Astrocyte (in vitro differentiated cells and primary cell): ENCODE results near the gene MYL6. TPM values are rescaled to one million over a fixed set of nuclear protein-coding genes. Genes with fewer than 3 reads are reported as not detected.

Experiments used
- DNase-seq: peaks from one replicate; pipeline ENCODE4 v3.0.0-alpha.2; 2010; ENCODE audit warnings: low read depth
- FAIRE-seq: peaks from 2 replicates; lab custom pipeline; 2011; peaks lifted over from hg19 to GRCh38; lab: Jason Lieb, UNC
- H2AFZ ChIP-seq: 2 replicates; pipeline ENCODE4 v1.6.0; 2012; ENCODE audit warnings: low read depth, low read length, inconsistent platforms
- H3K27ac ChIP-seq: 2 replicates; pipeline ENCODE4 v1.5.1; 2011; ENCODE audit warnings: low read depth, low read length, inconsistent platforms
- H3K27me3 ChIP-seq: 2 replicates; pipeline ENCODE4 v1.6.0; 2011; ENCODE audit warnings: low read length, inconsistent platforms; ENCODE audit not compliant: insufficient read depth
- H3K36me3 ChIP-seq: 2 replicates; pipeline ENCODE4 v1.5.1; 2011; ENCODE audit warnings: low read length, inconsistent platforms; ENCODE audit not compliant: insufficient read depth
- H3K4me1 ChIP-seq: 2 replicates; pipeline ENCODE4 v1.5.1; 2011; ENCODE audit warnings: low read length, inconsistent platforms; ENCODE audit not compliant: insufficient read depth
- H3K4me2 ChIP-seq: 2 replicates; pipeline ENCODE4 v1.6.0; 2012; ENCODE audit warnings: low read length, inconsistent platforms
- H3K4me3 ChIP-seq: 2 replicates; pipeline ENCODE4 v1.5.1; 2011; ENCODE audit warnings: low read depth, mild to moderate bottlenecking, low read length, inconsistent platforms; ENCODE audit not compliant: insufficient read depth
- H3K79me2 ChIP-seq: 2 replicates; pipeline ENCODE4 v1.6.0; 2012; ENCODE audit warnings: mild to moderate bottlenecking, low read length, inconsistent platforms; ENCODE audit not compliant: insufficient read depth
- H3K9ac ChIP-seq: 2 replicates; pipeline ENCODE4 v1.6.0; 2012; ENCODE audit warnings: mild to moderate bottlenecking, low read length, inconsistent platforms
- H3K9me3 ChIP-seq: 2 replicates; pipeline ENCODE4 v1.5.1; 2012; ENCODE audit warnings: low read depth, mild to moderate bottlenecking, low read length, inconsistent platforms; ENCODE audit not compliant: insufficient read depth
- H4K20me1 ChIP-seq: 2 replicates; pipeline ENCODE4 v1.6.0; 2012; ENCODE audit warnings: low read length, inconsistent platforms; ENCODE audit not compliant: insufficient read depth
- H3K27ac Mint-ChIP-seq: one replicate; pipeline ENCODE4 v1.8.0; 2021; ENCODE audit warnings: mild to moderate bottlenecking, mixed read lengths; ENCODE audit not compliant: unreplicated experiment
- H3K27me3 Mint-ChIP-seq: one replicate; pipeline ENCODE4 v1.8.0; 2021; ENCODE audit warnings: low read depth, mixed read lengths; ENCODE audit not compliant: unreplicated experiment
- H3K36me3 Mint-ChIP-seq: one replicate; pipeline ENCODE4 v1.8.0; 2021; ENCODE audit warnings: low read depth, mixed read lengths; ENCODE audit not compliant: unreplicated experiment
- H3K4me1 Mint-ChIP-seq: one replicate; pipeline ENCODE4 v1.8.0; 2021; ENCODE audit warnings: low read depth, mixed read lengths; ENCODE audit not compliant: unreplicated experiment
- H3K4me3 Mint-ChIP-seq: one replicate; pipeline ENCODE4 v1.8.0; 2021; ENCODE audit warnings: mild to moderate bottlenecking, moderate library complexity, mixed read lengths; ENCODE audit not compliant: unreplicated experiment
- H3K9me3 Mint-ChIP-seq: one replicate; pipeline ENCODE4 v1.8.0; 2021; ENCODE audit warnings: mild to moderate bottlenecking, mixed read lengths; ENCODE audit not compliant: unreplicated experiment
- EZH2 ChIP-seq: IDR thresholded peaks from 2 replicates; pipeline ENCODE4 v1.6.1; 2012; ENCODE audit warnings: mild to moderate bottlenecking, low read length, inconsistent platforms; ENCODE audit not compliant: insufficient read depth
- total RNA-seq: library from RNA; stranded (reverse); gene quantifications from 2 replicates; pipeline ENCODE4 v1.2.1, GENCODE V29; 2021
- TF ChIP-seq, protein P1 (sequence below): IDR thresholded peaks from 2 replicates; pipeline ENCODE4 v1.5.1; 2011; ENCODE audit warnings: low read depth, mild to moderate bottlenecking, inconsistent platforms, low read length, moderate library complexity; ENCODE audit not compliant: insufficient read depth

Gene MYL6
- total RNA-seq, 1 donor from 2014 or later = 2,685 TPM

- H3K4me3 ChIP-seq = no peak overlapping the region
- peaks cover 37% of the 10 kb centered on the region for H3K36me3 ChIP-seq
- H2AFZ ChIP-seq = no peak overlapping the region
- no peaks in the 10 kb centered on the region for H3K4me1 ChIP-seq
- H3K4me2 ChIP-seq = no peak overlapping the region
- FAIRE-seq = no peak
- TF ChIP-seq, protein P1, sequence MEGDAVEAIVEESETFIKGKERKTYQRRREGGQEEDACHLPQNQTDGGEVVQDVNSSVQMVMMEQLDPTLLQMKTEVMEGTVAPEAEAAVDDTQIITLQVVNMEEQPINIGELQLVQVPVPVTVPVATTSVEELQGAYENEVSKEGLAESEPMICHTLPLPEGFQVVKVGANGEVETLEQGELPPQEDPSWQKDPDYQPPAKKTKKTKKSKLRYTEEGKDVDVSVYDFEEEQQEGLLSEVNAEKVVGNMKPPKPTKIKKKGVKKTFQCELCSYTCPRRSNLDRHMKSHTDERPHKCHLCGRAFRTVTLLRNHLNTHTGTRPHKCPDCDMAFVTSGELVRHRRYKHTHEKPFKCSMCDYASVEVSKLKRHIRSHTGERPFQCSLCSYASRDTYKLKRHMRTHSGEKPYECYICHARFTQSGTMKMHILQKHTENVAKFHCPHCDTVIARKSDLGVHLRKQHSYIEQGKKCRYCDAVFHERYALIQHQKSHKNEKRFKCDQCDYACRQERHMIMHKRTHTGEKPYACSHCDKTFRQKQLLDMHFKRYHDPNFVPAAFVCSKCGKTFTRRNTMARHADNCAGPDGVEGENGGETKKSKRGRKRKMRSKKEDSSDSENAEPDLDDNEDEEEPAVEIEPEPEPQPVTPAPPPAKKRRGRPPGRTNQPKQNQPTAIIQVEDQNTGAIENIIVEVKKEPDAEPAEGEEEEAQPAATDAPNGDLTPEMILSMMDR = no peak
- no peak for TF ChIP-seq EZH2
- no peaks in the 10 kb centered on the region for H3K27me3 ChIP-seq
- DNase-seq = no peak
- no peaks in the 10 kb centered on the region for H3K9me3 Mint-ChIP-seq
- H3K9me3 ChIP-seq = no peaks in the 10 kb centered on the region
- peaks cover 21% of the 10 kb centered on the region for H4K20me1 ChIP-seq
- H3K9ac ChIP-seq = no peak overlapping the region
- H3K79me2 ChIP-seq = no peaks in the 10 kb centered on the region
- no peak overlapping the region for H3K27ac ChIP-seq
- no peaks in the 10 kb centered on the region for H3K27me3 Mint-ChIP-seq
- H3K36me3 Mint-ChIP-seq = peaks cover 39% of the 10 kb centered on the region
- no peak overlapping the region for H3K27ac Mint-ChIP-seq
- H3K4me1 Mint-ChIP-seq = peaks cover 2% of the 10 kb centered on the region
- H3K4me3 Mint-ChIP-seq = peak overlapping the region; percentile 57
Observed at GRCh38 chr12:56169229-56169759, 11.1 kb downstream of the MYL6 start.

- no peak overlapping the region for H3K9ac ChIP-seq
- no peak overlapping the region for H3K4me3 ChIP-seq
- H3K9me3 ChIP-seq = no peaks in the 10 kb centered on the region
- no peaks in the 10 kb centered on the region for H3K79me2 ChIP-seq
- no peak for TF ChIP-seq EZH2
- TF ChIP-seq, protein P1 = no peak
- H3K27ac ChIP-seq = no peak overlapping the region
- no peak overlapping the region for H3K4me2 ChIP-seq
- H3K4me3 Mint-ChIP-seq = no peak overlapping the region
- H3K4me1 ChIP-seq = no peaks in the 10 kb centered on the region
- H3K9me3 Mint-ChIP-seq = no peaks in the 10 kb centered on the region
- H3K36me3 ChIP-seq = peaks cover 53% of the 10 kb centered on the region
- no peaks in the 10 kb centered on the region for H3K4me1 Mint-ChIP-seq
- no peaks in the 10 kb centered on the region for H3K27me3 ChIP-seq
- FAIRE-seq (no peak), DNase-seq (no peak)
- no peaks in the 10 kb centered on the region for H3K27me3 Mint-ChIP-seq
- H4K20me1 ChIP-seq = peaks cover 4% of the 10 kb centered on the region
- H2AFZ ChIP-seq = no peak overlapping the region
- peaks cover 36% of the 10 kb centered on the region for H3K36me3 Mint-ChIP-seq
- no peak overlapping the region for H3K27ac Mint-ChIP-seq
Observed at GRCh38 chr12:56172839-56173238, 14.7 kb downstream of the MYL6 start.

GRCh38 chr12:56178347-56178746 lies 20.2 kb downstream of the MYL6 start:
- no peak overlapping the region for H3K4me3 ChIP-seq
- no peaks in the 10 kb centered on the region for H3K27me3 ChIP-seq
- no peaks in the 10 kb centered on the region for H3K9me3 ChIP-seq
- no peaks in the 10 kb centered on the region for H3K79me2 ChIP-seq
- Mint-ChIP-seq H3K9me3 (no peaks in the 10 kb centered on the region), H3K4me3 (no peak overlapping the region), H3K36me3 (peaks cover 46% of the 10 kb centered on the region), H3K4me1 (no peaks in the 10 kb centered on the region), H3K27me3 (no peaks in the 10 kb centered on the region), H3K27ac (no peak overlapping the region)
- no peak overlapping the region for H2AFZ ChIP-seq
- H3K4me1 ChIP-seq = no peaks in the 10 kb centered on the region
- no peaks in the 10 kb centered on the region for H4K20me1 ChIP-seq
- H3K9ac ChIP-seq = no peak overlapping the region
- no peak overlapping the region for H3K27ac ChIP-seq
- H3K36me3 ChIP-seq = peaks cover 48% of the 10 kb centered on the region
- H3K4me2 ChIP-seq = no peak overlapping the region
- TF ChIP-seq, protein P1 = no peak
- no peak for TF ChIP-seq EZH2
- DNase-seq (no peak), FAIRE-seq (no peak)
